DOHH2 (cell line): Measurements from ENCODE around the gene SEC22A.
"Not testable (repeated sequence)": the region's sequence is repeated elsewhere in the genome, so short reads cannot be mapped to it uniquely, and the experiment has no call there.

Experiments used
- H3F3A ChIP-seq: fragments of 200-600 bp; sonication (generic), shearing (Covaris generic); 2 replicates; pipeline ENCODE4 v1.6.0; 2016; ENCODE audit warnings: antibody characterized with exemption, mild to moderate bottlenecking; ENCODE audit not compliant: control insufficient read depth, insufficient read depth
- H3K27ac ChIP-seq: fragments of 200-600 bp; sonication (generic); 2 replicates; pipeline ENCODE4 v1.5.1; 2014; ENCODE audit warnings: low read depth, mild to moderate bottlenecking, low read length, moderate library complexity
- H3K27me3 ChIP-seq: fragments of 200-600 bp; sonication (generic); 2 replicates; pipeline ENCODE4 v1.6.1; 2014; ENCODE audit warnings: mild to moderate bottlenecking, low read length, mixed read lengths; ENCODE audit not compliant: control insufficient read depth
- H3K36me3 ChIP-seq: fragments of 200-600 bp; sonication (generic); 2 replicates; pipeline ENCODE4 v1.6.1; 2014; ENCODE audit warnings: mild to moderate bottlenecking, low read length, moderate library complexity, mixed read lengths; ENCODE audit not compliant: control insufficient read depth
- H3K4me1 ChIP-seq: fragments of 200-600 bp; sonication (generic); 2 replicates; pipeline ENCODE4 v1.6.1; 2014; ENCODE audit warnings: mild to moderate bottlenecking, low read length, mixed read lengths; ENCODE audit not compliant: control insufficient read depth
- H3K4me2 ChIP-seq: fragments of 200-600 bp; sonication (generic); 2 replicates; pipeline ENCODE4 v1.6.0; 2014; ENCODE audit warnings: mild to moderate bottlenecking, low read length, moderate library complexity
- H3K4me3 ChIP-seq: fragments of 200-600 bp; sonication (generic); 2 replicates; pipeline ENCODE4 v1.5.1; 2014; ENCODE audit warnings: mild to moderate bottlenecking, low read length, mixed read lengths
- H3K79me2 ChIP-seq: fragments of 200-600 bp; sonication (generic); 2 replicates; pipeline ENCODE4 v1.6.1; 2014; ENCODE audit warnings: mild to moderate bottlenecking, low read length, mixed read lengths; ENCODE audit not compliant: control insufficient read depth
- H3K9me2 ChIP-seq: fragments of 200-600 bp; sonication (generic); replicated peaks from 2 replicates; pipeline ENCODE4 v1.6.1; 2014; ENCODE audit warnings: mild to moderate bottlenecking, low read length, mixed read lengths; ENCODE audit not compliant: control insufficient read depth
- H3K9me3 ChIP-seq: fragments of 200-600 bp; sonication (generic); 2 replicates; pipeline ENCODE4 v1.6.1; 2014; ENCODE audit warnings: antibody characterized with exemption, low read length, mixed read lengths; ENCODE audit not compliant: control insufficient read depth, insufficient read depth
- H4K20me1 ChIP-seq: fragments of 200-600 bp; sonication (generic); 2 replicates; pipeline ENCODE4 v1.6.0; 2014; ENCODE audit warnings: low read depth, mild to moderate bottlenecking, antibody characterized with exemption, low read length, moderate library complexity; ENCODE audit not compliant: control insufficient read depth, insufficient read depth
- CTCF ChIP-seq: fragments of 200-600 bp; sonication (generic); IDR thresholded peaks from one replicate; pipeline ENCODE4 v1.5.1; 2014; ENCODE audit warnings: antibody characterized with exemption, mild to moderate bottlenecking, low read depth, low read length; ENCODE audit not compliant: poor library complexity, severe bottlenecking
- EZH2phosphoT487 ChIP-seq: fragments of 200-600 bp; sonication (generic); IDR thresholded peaks from 2 replicates; pipeline ENCODE4 v1.6.1; 2017; ENCODE audit warnings: borderline replicate concordance, mild to moderate bottlenecking, antibody characterized with exemption, low read length, moderate library complexity, mixed read lengths

Gene SEC22A

GRCh38 chr3:123226549-123226948 lies 24.8 kb downstream of the SEC22A start:
- Histone ChIP-seq H4K20me1 (no peaks in the 10 kb centered on the region), H3K4me1 (no peaks in the 10 kb centered on the region), H3K79me2 (no peaks in the 10 kb centered on the region; the same call in 1 of the 2 replicates), H3K9me3 (peaks cover 8% of the 10 kb centered on the region), H3K27me3 (no peaks in the 10 kb centered on the region), H3K9me2 (no peaks in the 10 kb centered on the region), H3K27ac (no peak overlapping the region), H3F3A (0 out of 2 replicates have a peak, but pooled peaks cover 2% of the 10 kb centered on the region), H3K36me3 (peaks cover 46% of the 10 kb centered on the region), H3K4me2 (no peak overlapping the region), H3K4me3 (no peak overlapping the region)
- no peak for TF ChIP-seq EZH2phosphoT487
- no peak for TF ChIP-seq CTCF

GRCh38 chr3:123229145-123229544 lies 27.4 kb downstream of the SEC22A start:
- Histone ChIP-seq H3K36me3 (peaks cover 42% of the 10 kb centered on the region), H3K27me3 (no peaks in the 10 kb centered on the region)

GRCh38 chr3:123236902-123237301 lies 35.2 kb downstream of the SEC22A start:
- Histone ChIP-seq H3K9me3 (no peaks in the 10 kb centered on the region), H3K36me3 (peaks cover 9% of the 10 kb centered on the region), H3K79me2 (no peaks in the 10 kb centered on the region), H3K27ac (no peak overlapping the region), H3K9me2 (no peaks in the 10 kb centered on the region), H3K4me2 (no peak overlapping the region), H4K20me1 (no peaks in the 10 kb centered on the region), H3K4me1 (no peaks in the 10 kb centered on the region), H3K4me3 (no peak overlapping the region), H3F3A (no peaks in the 10 kb centered on the region), H3K27me3 (no peaks in the 10 kb centered on the region)
- no peak for TF ChIP-seq EZH2phosphoT487
- TF ChIP-seq CTCF: no peak

More at GRCh38 chr3:123229145-123229544, 27.4 kb downstream of the SEC22A start:
- Histone ChIP-seq H4K20me1 (no peaks in the 10 kb centered on the region), H3K4me1 (no peaks in the 10 kb centered on the region), H3K9me2 (no peaks in the 10 kb centered on the region), H3K4me3 (no peak overlapping the region), H3K4me2 (no peak overlapping the region), H3K9me3 (peaks cover 8% of the 10 kb centered on the region), H3K79me2 (no peaks in the 10 kb centered on the region), H3F3A (0 out of 2 replicates have a peak, but pooled peaks cover 2% of the 10 kb centered on the region), H3K27ac (no peak overlapping the region)
- TF ChIP-seq CTCF: no peak
- TF ChIP-seq EZH2phosphoT487: no peak

GRCh38 chr3:123239186-123239585 lies 37.4 kb downstream of the SEC22A start:
- H3K79me2 ChIP-seq, H3K27ac ChIP-seq, H3K4me1 ChIP-seq, H3K4me2 ChIP-seq, H4K20me1 ChIP-seq, H3K27me3 ChIP-seq, H3F3A ChIP-seq, H3K36me3 ChIP-seq, H3K9me3 ChIP-seq, H3K9me2 ChIP-seq, H3K4me3 ChIP-seq: not testable (repeated sequence)
